ENCODE results near the gene GLTPD2. TPM values are rescaled to one million over a fixed set of nuclear protein-coding genes. Genes with fewer than 3 reads are reported as not detected.

GLTPD2 gene
- total RNA-seq, 1 experiment from 2014 or later, result not detected

GRCh38 chr17:4748686-4749085 is 40.1 kb upstream of the GLTPD2 start:
- in situ Hi-C loops (cut with HindIII; ENCODE audit: low pct_unique_long_range_greater_than_20kb, low sequenced_read_pairs) (no loop called here), intact Hi-C loops (cut with micrococcal nuclease; ENCODE audit: unreplicated experiment) (no loop called here)
- Histone ChIP-seq H3K27me3 (ENCODE audit: control insufficient read depth, insufficient read depth, low read length) (peaks cover 2% of the 10 kb centered on the region), H3K27ac (ENCODE audit: low read length) (no peak overlapping the region), H3K4me3 (ENCODE audit: low read depth in 2 of 2, low read length in 2 of 2) (no peak overlapping the region), H3K4me1 (ENCODE audit: control insufficient read depth, insufficient read depth, low read length) (no peaks in the 10 kb centered on the region), H3K36me3 (ENCODE audit: control insufficient read depth, insufficient read depth, low read length) (no peaks in the 10 kb centered on the region), H3K9me3 (ENCODE audit: control insufficient read depth, insufficient read depth, low read depth, low read length) (no peaks in the 10 kb centered on the region)
- no peak for DNase-seq (ENCODE audit: low read depth, low spot score)
- BruUV-seq (replicated peaks), result no TSS peak
- ChIA-PET POLR2A (no interaction called here), CTCF (no interaction called here)
- TF ChIP-seq REST (IDR thresholded peaks at IDR 0.05; ENCODE audit: insufficient read depth in 1 of 2, low read depth in 2 of 2, low read length in 1 of 2) (no peak), TCF7L2 (IDR thresholded peaks at IDR 0.05; ENCODE audit: low read depth, low read length) (no peak), POLR2AphosphoS5 (IDR thresholded peaks at IDR 0.05; ENCODE audit: low read depth, low read length) (no peak), CTCF (IDR thresholded peaks at IDR 0.05) (no peak), SIN3A (IDR thresholded peaks at IDR 0.05; ENCODE audit: borderline replicate concordance, insufficient read depth, low read depth, low read length) (no peak)
- no peak for ATAC-seq

GRCh38 chr17:4750606-4751005 is 38.2 kb upstream of the GLTPD2 start:
- POLR2A ChIA-PET, result no interaction called here
- Histone ChIP-seq H3K27me3 (ENCODE audit: control insufficient read depth, insufficient read depth, low read length) (peaks cover 2% of the 10 kb centered on the region), H3K9me3 (ENCODE audit: control insufficient read depth, insufficient read depth, low read depth, low read length) (no peaks in the 10 kb centered on the region)

More at GRCh38 chr17:4750606-4751005, 38.2 kb upstream of the GLTPD2 start:
- CTCF ChIA-PET, result no interaction called here
- Histone ChIP-seq H3K36me3 (ENCODE audit: control insufficient read depth, insufficient read depth, low read length) (no peaks in the 10 kb centered on the region), H3K27ac (ENCODE audit: low read length) (no peak overlapping the region), H3K4me3 (ENCODE audit: low read depth in 2 of 2, low read length in 2 of 2) (no peak overlapping the region), H3K4me1 (ENCODE audit: control insufficient read depth, insufficient read depth, low read length) (no peaks in the 10 kb centered on the region)
- no TSS peak for BruUV-seq (replicated peaks)
- DNase-seq (ENCODE audit: low read depth, low spot score), result no peak
- in situ Hi-C loops (cut with HindIII; ENCODE audit: low pct_unique_long_range_greater_than_20kb, low sequenced_read_pairs), result no loop called here
- no peak for ATAC-seq
- TF ChIP-seq SIN3A (IDR thresholded peaks at IDR 0.05; ENCODE audit: borderline replicate concordance, insufficient read depth, low read depth, low read length), result no peak
- TF ChIP-seq POLR2AphosphoS5 (IDR thresholded peaks at IDR 0.05; ENCODE audit: low read depth, low read length), result no peak
- no peak for TF ChIP-seq REST (IDR thresholded peaks at IDR 0.05; ENCODE audit: insufficient read depth in 1 of 2, low read depth in 2 of 2, low read length in 1 of 2)
- TF ChIP-seq CTCF (IDR thresholded peaks at IDR 0.05), result no peak
- no peak for TF ChIP-seq TCF7L2 (IDR thresholded peaks at IDR 0.05; ENCODE audit: low read depth, low read length)
- intact Hi-C loops (cut with micrococcal nuclease; ENCODE audit: unreplicated experiment), result no loop called here

All from Panc1 (cell line).